ENCODE data around the gene AGAP2.

AGAP2 gene

DNA sequence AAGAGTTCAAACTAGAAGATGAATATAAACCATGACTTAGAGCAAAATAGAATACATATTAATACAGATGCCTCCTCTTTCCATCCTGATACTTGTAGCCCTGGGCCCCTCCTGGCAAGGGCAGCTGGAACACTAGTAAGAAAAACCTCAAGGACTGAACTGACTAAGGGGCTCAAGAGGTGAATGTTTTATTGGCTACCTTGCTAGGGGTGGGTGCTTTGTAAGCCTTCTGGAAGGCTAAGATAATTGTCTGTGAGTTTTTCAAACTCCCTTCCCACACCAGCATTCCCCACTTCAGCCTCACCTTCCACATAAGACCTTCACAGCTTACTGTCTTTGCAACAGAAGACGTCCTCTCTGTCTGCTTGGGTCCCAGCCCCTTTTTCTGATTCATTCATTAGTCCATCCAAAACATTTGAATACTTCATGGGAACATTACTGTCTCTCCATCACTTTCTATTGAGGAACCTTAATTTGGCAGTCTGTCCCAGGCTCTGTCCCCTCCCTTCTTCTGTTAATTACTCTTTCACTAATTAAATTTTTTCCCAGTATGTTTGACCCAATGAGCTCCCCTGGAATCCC lies 15.3 kb upstream of the AGAP2 start:
- no peak for DNase-seq (ENCODE audit: low spot score)

GRCh38 chr12:57752668-57753000 lies 14.1 kb upstream of the AGAP2 start:
- DNase-seq (ENCODE audit: low spot score): no peak

DNA sequence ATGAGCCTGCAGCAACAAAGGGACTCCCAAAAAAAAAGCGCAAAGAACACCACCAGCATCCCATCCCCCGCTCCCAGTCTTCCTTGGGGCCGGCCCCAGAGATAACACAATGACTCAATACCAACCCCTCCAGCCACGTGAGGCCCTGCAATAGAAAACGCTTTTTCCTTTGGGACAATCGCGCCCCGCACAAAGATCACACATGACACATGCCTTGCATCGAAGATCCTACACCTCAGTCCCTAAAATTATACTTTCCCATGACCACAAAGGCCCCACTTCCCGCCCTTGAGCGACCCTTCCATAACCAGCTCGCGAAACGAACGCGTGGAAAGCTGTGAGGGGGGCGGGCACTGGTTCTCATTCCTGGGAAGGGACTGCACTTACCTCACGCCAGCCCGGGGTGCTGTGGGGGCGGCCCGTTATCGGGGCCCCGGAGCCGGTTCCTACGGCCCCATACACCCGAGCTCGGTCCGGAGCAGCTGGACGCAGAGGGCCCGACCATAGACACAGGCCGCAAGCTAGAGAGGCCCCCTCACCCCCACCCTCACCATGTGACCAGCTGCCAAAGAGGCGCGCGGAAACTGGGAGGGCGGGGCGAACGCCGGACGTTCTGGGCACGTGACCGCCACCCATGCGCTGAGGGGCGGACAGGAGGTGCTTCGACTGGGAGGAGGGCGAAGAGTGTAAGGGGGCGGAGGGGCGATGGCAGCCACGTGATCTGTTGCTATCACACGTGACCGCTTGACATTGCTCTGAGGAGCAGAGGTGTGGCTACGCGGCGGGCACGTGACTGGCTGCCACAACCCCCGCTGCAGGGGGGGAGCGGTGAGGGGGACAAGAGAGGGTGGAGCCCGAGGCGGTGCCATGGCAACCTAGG lies 13.5 kb upstream of the AGAP2 start, which contains the start of gene CDK4:
TSS of gene CDK4 (minus strand) at position 523 of the 880 bp plus-strand sequence. CDS start 593 bp downstream, outside the sequence.
- DNase-seq (ENCODE audit: low spot score): peak; percentile 100

DNA sequence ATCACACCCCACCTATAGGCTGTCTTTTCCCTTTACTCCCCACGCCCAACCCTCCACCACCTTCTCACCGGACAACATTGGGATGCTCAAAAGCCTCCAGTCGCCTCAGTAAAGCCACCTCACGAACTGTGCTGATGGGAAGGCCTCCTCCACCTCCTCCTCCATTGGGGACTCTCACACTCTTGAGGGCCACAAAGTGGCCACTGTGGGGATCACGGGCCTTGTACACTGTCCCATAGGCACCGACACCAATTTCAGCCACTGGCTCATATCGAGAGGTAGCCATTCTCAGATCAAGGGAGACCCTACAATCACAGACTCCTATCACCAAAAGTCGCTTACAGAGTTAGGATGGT lies 12.9 kb upstream of the AGAP2 start:
- DNase-seq (ENCODE audit: low spot score): no peak

GRCh38 chr12:57750561-57751431 lies 12.3 kb upstream of the AGAP2 start:
- DNase-seq (ENCODE audit: low spot score): no peak

DNA sequence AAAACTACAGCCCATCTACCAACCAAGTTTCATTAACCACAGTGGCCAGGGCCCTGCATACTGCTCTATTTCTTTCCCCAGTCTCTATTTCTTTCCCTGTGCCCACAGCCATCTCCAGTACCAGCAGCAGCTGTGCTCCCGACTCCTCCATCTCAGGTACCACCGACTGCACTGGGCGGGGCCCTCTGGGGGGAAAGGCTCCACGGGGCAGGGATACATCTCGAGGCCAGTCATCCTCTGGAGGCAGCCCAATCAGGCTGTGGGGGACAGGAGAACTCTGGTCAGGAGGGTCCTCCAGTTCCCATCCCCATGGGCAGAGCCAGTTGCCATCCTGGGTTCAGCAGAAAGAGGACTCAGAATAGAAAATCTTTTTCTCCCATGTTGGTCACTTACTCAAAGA lies 10.5 kb upstream of the AGAP2 start:
- DNase-seq (ENCODE audit: low spot score): no peak

DNA sequence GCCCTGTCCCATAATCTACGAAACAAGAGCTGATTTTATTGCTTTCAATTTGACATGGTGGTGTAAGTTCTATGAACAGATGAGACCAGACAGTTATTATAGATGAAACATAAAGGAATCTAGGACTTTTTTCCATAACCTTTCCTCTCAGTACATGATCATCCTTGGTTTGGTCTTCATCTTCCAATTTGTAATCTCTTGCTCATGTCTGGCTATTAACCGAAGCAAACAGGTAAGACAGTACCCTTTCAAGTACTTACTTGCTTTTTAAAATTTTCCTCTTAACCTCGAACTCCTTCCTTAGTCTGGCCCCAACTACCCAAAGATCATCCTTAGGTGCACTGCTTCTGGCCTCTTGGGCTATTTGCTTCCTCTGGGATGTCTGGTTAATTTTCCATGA lies 7.5 kb upstream of the AGAP2 start:
- DNase-seq (ENCODE audit: low spot score): no peak

DNA sequence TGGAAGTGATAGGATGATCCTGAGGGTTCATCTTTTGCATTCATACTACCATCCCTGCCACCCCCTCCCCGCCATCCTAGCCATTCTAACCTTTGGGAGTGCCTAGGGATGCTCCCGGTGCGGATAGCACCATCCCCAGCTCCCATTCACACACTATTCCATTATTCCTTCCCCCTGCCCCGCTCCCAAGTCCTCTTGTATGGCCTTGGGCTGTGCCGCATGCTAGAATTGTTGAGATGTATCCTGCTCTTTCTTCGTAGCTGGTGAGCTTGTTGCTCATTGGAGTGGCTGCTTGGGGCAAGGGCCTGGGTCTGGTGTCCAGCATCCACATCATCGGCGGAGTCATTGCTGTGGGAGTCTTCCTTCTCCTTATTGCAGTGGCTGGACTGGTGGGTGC lies 6.9 kb upstream of the AGAP2 start:
- DNase-seq (ENCODE audit: low spot score): no peak

GRCh38 chr12:57744777-57745484 lies 6.4 kb upstream of the AGAP2 start, which contains the start of gene TSPAN31:
Gene TSPAN31, plus strand, starts transcription at chr12:57745039. Its CDS starts 116 bp downstream, at chr12:57745155.
- peak; percentile 97 for DNase-seq (ENCODE audit: low spot score)

DNA sequence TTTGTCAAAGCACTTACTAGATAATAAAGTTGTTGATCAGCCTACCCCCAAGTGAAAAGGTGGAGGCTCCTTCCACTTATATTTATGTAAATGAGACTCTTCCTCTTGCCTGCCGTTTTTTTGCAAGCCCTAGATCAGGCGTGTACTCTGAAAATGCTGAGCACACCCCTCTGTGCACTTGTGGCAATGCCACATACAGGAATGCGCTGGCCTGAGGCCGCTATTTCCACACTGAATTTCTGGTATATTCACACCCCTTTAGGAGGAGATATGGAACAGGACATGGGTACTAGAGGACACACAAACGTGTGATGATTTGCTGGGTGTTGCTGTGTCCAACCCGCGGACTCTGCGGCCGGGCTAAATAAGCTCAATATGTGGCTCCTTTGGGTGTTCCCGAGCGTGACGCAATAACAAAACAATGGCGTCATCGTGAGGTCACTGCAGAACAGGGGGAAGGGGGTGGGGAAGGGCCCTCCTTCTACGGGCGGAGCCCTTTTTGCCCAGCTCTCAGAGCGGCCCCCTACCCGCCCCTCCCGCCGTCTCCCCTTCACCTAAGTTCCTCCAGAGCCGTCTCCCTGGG lies 5.7 kb upstream of the AGAP2 start:
- no peak for DNase-seq (ENCODE audit: low spot score)

DNA sequence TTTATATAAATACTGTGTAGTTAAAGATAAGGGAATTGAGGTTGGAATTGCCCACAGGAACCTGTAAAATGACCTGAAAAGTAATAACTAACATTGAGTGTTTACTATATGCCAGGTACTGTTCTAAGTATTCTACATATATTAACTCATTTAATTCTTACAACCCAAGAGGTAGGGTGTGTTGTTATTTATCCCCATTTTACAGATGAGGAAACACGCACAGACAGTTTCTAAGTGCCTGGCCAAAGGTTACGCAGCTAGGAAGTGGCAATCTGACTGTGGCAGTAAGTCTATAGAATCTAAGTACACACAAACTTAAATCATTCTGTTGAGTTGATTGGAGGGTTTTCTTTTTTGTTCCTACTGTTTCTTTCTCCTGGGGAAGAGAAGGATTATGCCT lies 5.2 kb upstream of the AGAP2 start:
- DNase-seq (ENCODE audit: low spot score): no peak

DNA sequence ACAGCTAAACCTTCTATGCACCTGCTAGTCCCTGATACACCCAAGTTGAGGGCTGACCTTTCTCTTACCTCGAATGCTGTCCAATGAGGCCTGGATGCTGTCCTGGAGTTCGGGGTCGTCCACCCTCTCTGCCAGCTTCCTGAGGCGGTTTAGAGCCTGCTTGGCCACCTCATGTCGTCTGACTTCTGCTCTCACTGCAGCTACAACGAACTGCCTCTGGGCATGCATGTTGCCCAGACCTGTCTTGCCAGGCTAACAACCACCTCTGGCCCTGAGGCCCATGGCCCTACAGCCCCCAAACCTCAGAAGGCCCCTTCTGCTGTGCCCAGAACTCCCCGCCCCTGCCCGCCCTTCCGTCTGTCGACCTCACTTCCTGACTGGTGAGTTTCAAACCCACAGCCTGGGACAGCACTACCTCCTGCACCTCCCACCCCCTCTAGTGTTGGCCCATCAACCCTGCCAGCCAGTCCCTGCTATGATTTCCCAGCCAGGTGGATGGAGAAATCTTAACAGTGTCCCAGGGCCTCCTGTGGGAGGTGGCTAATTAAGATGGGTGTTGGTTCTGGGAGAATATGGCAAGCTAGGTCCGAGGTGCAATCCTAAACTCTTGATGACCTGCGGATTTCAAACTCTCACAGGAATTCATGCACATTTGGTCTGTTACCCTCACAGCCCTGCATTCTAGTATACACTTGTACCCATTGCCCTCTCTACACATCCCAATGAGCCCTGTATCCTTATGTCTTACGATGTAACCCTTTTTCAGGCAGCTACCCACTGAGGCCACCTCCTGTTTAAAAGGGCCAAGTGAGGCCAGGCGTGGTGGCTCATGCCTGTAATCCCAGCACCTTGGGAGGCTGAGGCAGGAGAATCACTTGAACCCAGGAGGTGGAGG lies 3.5 kb upstream of the AGAP2 start:
- no peak for DNase-seq (ENCODE audit: low spot score)

GRCh38 chr12:57741413-57741789 lies 2.9 kb upstream of the AGAP2 start:
- no peak for DNase-seq (ENCODE audit: low spot score)

DNA sequence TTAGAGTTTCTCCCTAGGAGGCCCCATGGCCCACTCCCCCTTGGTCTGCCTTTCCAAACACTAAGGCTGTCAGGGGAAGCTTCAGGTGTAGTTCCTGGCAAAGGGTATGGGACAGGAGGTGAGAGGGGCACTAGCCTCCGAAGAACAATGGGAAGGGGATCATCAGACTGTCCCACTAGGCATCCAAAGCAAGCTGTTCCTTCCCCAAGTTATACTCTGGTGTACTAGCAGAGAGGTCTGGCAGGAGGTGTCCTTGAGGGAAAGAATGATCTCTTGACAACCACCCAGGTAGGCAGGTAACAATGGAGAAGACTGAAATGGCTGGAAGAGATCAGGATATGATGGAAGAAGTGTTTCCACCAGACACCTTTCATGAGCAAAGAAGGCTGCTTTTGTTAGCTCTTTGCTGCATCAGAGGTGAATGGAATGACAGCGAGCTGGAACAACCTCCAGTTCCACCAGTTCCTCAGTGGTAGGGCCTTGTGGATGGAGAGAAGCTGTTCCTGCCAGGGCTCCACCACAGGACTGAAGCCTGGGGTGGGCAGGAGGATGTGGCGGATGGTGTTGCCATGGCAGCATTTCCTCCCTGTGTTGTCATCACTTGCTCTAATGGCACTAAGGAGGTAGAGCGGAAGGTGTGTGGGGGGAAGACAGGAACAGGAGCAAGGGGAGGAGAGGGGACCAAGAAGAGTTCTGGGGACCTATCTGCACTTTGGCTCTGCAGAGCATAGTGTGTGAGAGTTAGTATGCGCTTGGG lies 2.3 kb upstream of the AGAP2 start:
- DNase-seq (ENCODE audit: low spot score): no peak

GRCh38 chr12:57739914-57740538 lies 1.5 kb upstream of the AGAP2 start:
- DNase-seq (ENCODE audit: low spot score): no peak

GRCh38 chr12:57739387-57739786 lies 845 bp upstream of the AGAP2 start:
- no peak for DNase-seq (ENCODE audit: low spot score)

DNA sequence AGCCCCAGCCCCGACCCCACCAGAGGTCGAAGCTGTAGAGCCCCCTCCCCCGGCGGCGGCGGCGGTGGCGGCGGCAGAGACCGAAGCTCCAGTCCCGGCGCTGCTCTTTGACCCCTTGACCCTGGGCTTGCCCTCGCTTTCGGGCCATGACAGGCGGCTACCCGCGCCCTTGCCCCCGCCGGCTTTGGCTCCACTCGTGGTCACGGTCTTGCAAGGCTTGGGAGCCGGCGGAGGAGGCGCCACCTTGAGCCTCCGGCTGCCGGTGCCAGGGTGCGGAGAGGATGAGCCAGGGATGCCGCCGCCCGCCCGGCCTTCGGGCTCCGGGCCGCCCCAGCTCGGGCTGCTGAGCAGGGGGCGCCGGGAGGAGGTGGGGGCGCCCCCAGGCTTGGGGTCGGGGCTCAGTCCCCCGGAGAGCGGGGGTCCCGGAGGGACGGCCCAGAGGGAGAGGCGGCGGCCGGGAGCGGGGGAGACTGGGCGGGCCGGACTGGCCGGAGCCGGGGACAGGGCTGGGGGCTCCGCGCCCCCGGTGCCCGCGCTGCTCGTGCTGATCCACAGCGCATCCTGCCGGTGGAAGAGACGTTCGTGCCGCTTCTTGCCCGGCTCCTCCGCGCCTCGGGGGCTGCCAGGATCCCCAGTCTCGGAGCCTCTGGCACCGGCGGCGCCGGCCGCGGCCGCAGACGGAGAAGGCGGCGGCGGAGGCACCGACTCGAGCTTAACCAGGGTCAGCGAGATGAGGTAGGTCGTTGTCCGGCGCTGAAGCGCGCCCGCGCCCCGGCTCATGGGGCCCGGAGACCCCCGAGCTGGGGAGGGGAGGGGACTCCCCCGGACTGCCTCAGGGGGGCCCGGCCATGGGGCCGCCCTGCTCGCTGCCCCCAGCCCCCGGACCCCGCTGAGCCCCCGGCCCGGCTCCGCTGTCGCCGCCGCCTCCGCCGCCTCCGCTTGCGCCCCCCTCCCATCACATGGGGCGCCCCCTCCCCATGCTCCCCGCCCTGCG lies 778 bp downstream of the AGAP2 start:
- no peak for DNase-seq (ENCODE audit: low spot score)

Measured in kidney tubule cell (primary cell).